Neural progenitor cell (in vitro differentiated cells): ENCODE measurements around the gene ABCD4.

Experiments used
- CTCF ChIP-seq: fragments of 200-600 bp; sonication (generic); IDR thresholded peaks from 2 replicates; pipeline ENCODE4 v1.5.1; 2017; ENCODE audit warnings: antibody characterized with exemption, mild to moderate bottlenecking
- EZH2phosphoT487 ChIP-seq: fragments of 200-600 bp; sonication (generic); IDR thresholded peaks from 2 replicates; pipeline ENCODE4 v1.6.1; 2017; ENCODE audit warnings: antibody characterized with exemption

- TF ChIP-seq EZH2phosphoT487, result no peak
- no peak for TF ChIP-seq CTCF
These were observed 23.8 kb upstream of the ABCD4 start for GRCh38 chr14:74326369-74327152.
